Sigmoid colon (tissue), 7 donors: Measurements from ENCODE around the gene BORCS5. TPM values are rescaled to one million over a fixed set of nuclear protein-coding genes. Genes with fewer than 3 reads are reported as not detected.

Experiments
- DNase-seq: peaks from one replicate; pipeline ENCODE4 v3.0.0-alpha.2; 2019
- H3K27ac ChIP-seq, 4 donors: fragments of 200-600 bp; sonication (generic); one replicate each; pipeline ENCODE4 v1.5.1; 2016 to 2019; ENCODE audit warnings: mild to moderate bottlenecking in 1 of 4
- H3K27me3 ChIP-seq, 3 donors: fragments of 200-600 bp; sonication (generic); one replicate each; pipeline ENCODE4 v1.5.1; 2019; ENCODE audit warnings: mild to moderate bottlenecking in 1 of 3
- H3K36me3 ChIP-seq, 4 donors: fragments of 200-600 bp; sonication (generic); one replicate each; pipeline ENCODE4 v1.5.1; 2016 to 2019
- H3K4me1 ChIP-seq, 4 donors: fragments of 200-600 bp; sonication (generic); one replicate each; pipeline ENCODE4 v1.5.1; 2017 to 2019
- H3K4me3 ChIP-seq, 4 donors: fragments of 200-600 bp; sonication (generic); one replicate each; pipeline ENCODE4 v1.5.1; 2017 to 2019; ENCODE audit warnings: mild to moderate bottlenecking in 2 of 4, moderate library complexity in 1 of 4
- H3K9me3 ChIP-seq, 4 donors: fragments of 200-600 bp in 3 of 4; sonication (generic) in 3 of 4; one replicate each; pipeline versions ENCODE4 v1.5.1 to v1.6.1; 2013 to 2019
- CTCF ChIP-seq, 4 experiments: fragments of 450-650 bp in 3 of 4; fragments of 200-600 bp in 1 of 4; IDR thresholded peaks; one replicate each; pipeline ENCODE4 v1.5.1; 2016 to 2019; ENCODE audit warnings: antibody characterized with exemption in 4 of 4, mild to moderate bottlenecking in 3 of 4, moderate library complexity in 2 of 4
- EP300 ChIP-seq, 4 donors: sonication (generic); formaldehyde crosslinking; IDR thresholded peaks; one replicate each; pipeline ENCODE4 v1.6.1; 2017; ENCODE audit warnings: antibody characterized with exemption in 4 of 4
- POLR2A ChIP-seq, 2 donors: fragments of 450-650 bp; IDR thresholded peaks; one replicate each; pipeline ENCODE4 v1.6.1; 2016; ENCODE audit warnings: antibody characterized with exemption in 2 of 2, mild to moderate bottlenecking in 2 of 2, moderate library complexity in 2 of 2
- POLR2AphosphoS5 ChIP-seq, 4 donors: sonication (generic); formaldehyde crosslinking; IDR thresholded peaks; one replicate each; pipeline ENCODE4 v1.6.1; 2017; ENCODE audit warnings: antibody characterized with exemption in 4 of 4
- WGBS, 2 donors: extraction: QIAGEN DNeasy Blood & Tissue Kit; methylation state at CpG; one replicate each; pipeline ENCODE4 v1.1.7; 2013; 5-methylcytosine and 5-hydroxymethylcytosine counted together
- intact Hi-C: fragments of 100-400 bp; cut with DNase I; formaldehyde crosslinking; loops from one replicate; pipeline ENCODE4 v1.15.1; 2023
- polyA plus RNA-seq, 3 donors: library from polyadenylated mRNA; stranded (reverse); fragments of 200-250 nt; gene quantifications; one replicate each; pipeline ENCODE4 v1.2.3, GENCODE V29; 2013
- total RNA-seq, 4 donors: library from RNA; depleted of rRNA; stranded (reverse); fragments of >200 nt; gene quantifications; one replicate each; pipeline ENCODE4 v1.1.0, GENCODE V29; 2016
- donor health status: healthy with polysubstance abuse.
- donor health status: Bipolar disorder and iron deficiency.
- donor health status: healthy.

BORCS5 gene
- total and polyA plus RNA-seq, 7 donors, result 3.7 to 25.3 (median 7.1) TPM

DNA sequence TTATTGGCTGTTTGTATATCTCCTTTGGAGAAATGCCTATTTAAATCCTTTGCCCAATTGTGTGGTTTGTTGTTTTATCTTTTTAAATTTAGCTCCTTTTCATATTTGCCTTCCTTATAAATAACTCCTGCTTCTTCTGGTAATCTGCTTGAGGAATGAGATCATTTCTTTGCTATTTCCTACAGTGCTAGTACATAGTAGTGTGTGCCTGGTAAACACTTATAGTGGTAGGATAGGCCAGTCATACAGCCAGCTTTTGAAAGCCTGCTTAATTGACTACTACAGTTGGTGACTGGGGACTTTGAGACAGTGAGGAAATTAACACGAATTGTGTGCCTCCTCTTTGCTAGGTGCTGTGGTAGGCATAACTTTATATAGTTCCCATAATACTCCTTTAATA, 68.7 kb downstream of the BORCS5 start:
- no peak for TF ChIP-seq POLR2A (IDR thresholded peaks at IDR 0.05)
- no peak for TF ChIP-seq POLR2AphosphoS5 (IDR thresholded peaks at IDR 0.05)
- TF ChIP-seq CTCF (IDR thresholded peaks at IDR 0.05), result no peak
- TF ChIP-seq EP300 (IDR thresholded peaks at IDR 0.05), result no peak
- Histone ChIP-seq H3K9me3 (peaks cover 0 to 10% (median 6%) of the 10 kb centered on the region in 4 donors), H3K27ac (no peak overlapping the region), H3K4me3 (no peak overlapping the region), H3K4me1 (peaks cover 0 to 12% (median 6%) of the 10 kb centered on the region in 4 donors), H3K27me3 (no peaks in the 10 kb centered on the region), H3K36me3 (no peaks in the 10 kb centered on the region)
- 64 to 66% methylated on average over 1 of the region's 1 CpG for WGBS, 2 donors
- no peak for DNase-seq
- intact Hi-C loops, result no loop called here

DNA sequence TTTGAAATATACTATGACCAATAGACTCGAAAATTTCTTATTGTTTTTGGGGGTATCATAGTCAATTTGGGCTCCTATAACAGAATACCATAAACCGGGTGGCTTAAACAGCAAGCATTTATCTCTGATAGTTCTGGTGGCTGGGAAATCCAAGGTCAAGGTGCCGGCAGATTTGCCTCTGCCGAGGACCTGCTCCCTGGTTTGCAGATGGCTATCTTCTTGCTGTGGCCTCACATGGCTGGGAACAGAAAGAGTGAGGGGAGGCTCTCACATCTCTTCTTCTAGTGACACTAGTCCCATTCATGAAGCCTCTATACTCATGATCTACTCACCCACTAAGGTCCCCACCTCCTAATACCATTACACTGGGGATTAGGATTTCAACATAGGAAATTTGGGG, 70.7 kb downstream of the BORCS5 start:
- intact Hi-C loops, result no loop called here
- WGBS, 2 donors, result 94 to 96% methylated on average over 4 of the region's 4 CpGs
- Histone ChIP-seq H3K9me3 (peaks cover 0 to 10% (median 6%) of the 10 kb centered on the region in 4 donors), H3K4me3 (no peak overlapping the region), H3K4me1 (peaks cover 0 to 23% (median 16%) of the 10 kb centered on the region in 4 donors), H3K36me3 (no peaks in the 10 kb centered on the region), H3K27me3 (no peaks in the 10 kb centered on the region), H3K27ac (no peak overlapping the region)
- TF ChIP-seq POLR2AphosphoS5 (IDR thresholded peaks at IDR 0.05), result no peak
- TF ChIP-seq POLR2A (IDR thresholded peaks at IDR 0.05), result no peak
- TF ChIP-seq EP300 (IDR thresholded peaks at IDR 0.05), result no peak
- no peak for TF ChIP-seq CTCF (IDR thresholded peaks at IDR 0.05)
- no peak for DNase-seq

- intact Hi-C loops, result no loop called here
- Histone ChIP-seq H3K9me3 (peaks cover 0 to 10% (median 4%) of the 10 kb centered on the region in 4 donors), H3K36me3 (no peaks in the 10 kb centered on the region), H3K27ac (no peak overlapping the region), H3K27me3 (no peaks in the 10 kb centered on the region), H3K4me3 (no peak overlapping the region), H3K4me1 (peaks cover 0 to 28% (median 18%) of the 10 kb centered on the region in 4 donors)
- 75 to 88% methylated on average over 2 of the region's 2 CpGs for WGBS, 2 donors
- no peak for DNase-seq
- TF ChIP-seq POLR2AphosphoS5 (IDR thresholded peaks at IDR 0.05) (no peak), POLR2A (IDR thresholded peaks at IDR 0.05) (no peak), CTCF (IDR thresholded peaks at IDR 0.05) (no peak), EP300 (IDR thresholded peaks at IDR 0.05) (no peak)
These were observed 71.2 kb downstream of the BORCS5 start for GRCh38 chr12:12428047-12428446.

DNA sequence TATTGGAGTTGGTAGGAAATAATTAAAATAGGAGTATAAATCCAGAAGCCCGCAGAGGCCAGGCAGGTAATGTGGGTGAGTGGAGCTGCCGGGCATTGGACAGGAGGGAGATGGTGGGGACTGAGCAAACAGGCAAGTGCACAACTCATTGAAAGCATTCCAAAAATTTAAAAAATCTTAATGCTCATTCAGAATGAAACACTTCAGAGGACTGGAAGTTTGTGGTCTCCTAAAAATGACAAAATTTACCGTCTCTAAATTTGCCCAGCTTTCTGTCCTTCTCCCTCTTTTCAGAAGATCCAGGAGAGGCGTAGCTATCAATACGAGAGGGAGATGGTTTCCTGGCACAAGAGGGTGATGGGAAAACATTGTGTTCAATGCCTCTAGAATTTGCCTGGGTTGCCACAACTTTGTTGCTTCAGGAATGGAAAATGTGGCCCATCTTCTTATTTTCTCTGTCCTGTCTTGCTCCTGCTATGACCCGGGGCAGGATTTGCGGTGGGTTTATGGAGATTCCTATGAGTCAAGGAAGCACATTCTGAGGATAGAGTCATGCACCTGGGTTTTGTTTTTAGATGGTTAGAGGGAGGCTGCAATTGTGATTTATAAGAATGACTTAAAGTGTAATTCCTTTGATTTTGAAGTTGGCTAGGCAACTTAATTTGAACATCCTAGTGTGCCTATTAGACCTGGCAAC, 72.2 kb downstream of the BORCS5 start:
- intact Hi-C loops, result no loop called here
- 92 to 95% methylated on average over 7 of the region's 7 CpGs for WGBS, 2 donors

More for the DNA sequence above, 72.2 kb downstream of the BORCS5 start:
- no peak for TF ChIP-seq POLR2AphosphoS5 (IDR thresholded peaks at IDR 0.05)
- TF ChIP-seq EP300 (IDR thresholded peaks at IDR 0.05), result no peak
- TF ChIP-seq CTCF (IDR thresholded peaks at IDR 0.05), result no peak
- no peak for TF ChIP-seq POLR2A (IDR thresholded peaks at IDR 0.05)
- Histone ChIP-seq H3K4me1 (peaks cover 0 to 36% (median 20%) of the 10 kb centered on the region in 4 donors), H3K27ac (no peak overlapping the region), H3K9me3 (peaks cover 0 to 2% (median under 1%) of the 10 kb centered on the region in 4 donors), H3K36me3 (no peaks in the 10 kb centered on the region), H3K4me3 (no peak overlapping the region), H3K27me3 (no peaks in the 10 kb centered on the region)
- no peak for DNase-seq
